Parathyroid adenoma (tissue), 2 donors: ENCODE data around the gene CPNE4.

ENCODE experiments used
- H2AFZ ChIP-seq: fragments of 300-600 bp; sonication (generic); one replicate; pipeline ENCODE4 v1.7.0; 2017; ENCODE audit warnings: antibody characterized with exemption, mild to moderate bottlenecking
- H3K27ac ChIP-seq: fragments of 300-600 bp; sonication (generic); one replicate; pipeline ENCODE4 v1.7.0; 2017
- H3K27me3 ChIP-seq: fragments of 300-600 bp; sonication (generic); one replicate; pipeline ENCODE4 v1.7.0; 2017; ENCODE audit warnings: low read length; ENCODE audit not compliant: control insufficient read depth, insufficient read depth
- H3K36me3 ChIP-seq: fragments of 300-600 bp; sonication (generic); one replicate; pipeline ENCODE4 v1.7.0; 2017; ENCODE audit warnings: low read length; ENCODE audit not compliant: control insufficient read depth, insufficient read depth
- H3K4me1 ChIP-seq: fragments of 300-600 bp; sonication (generic); one replicate; pipeline ENCODE4 v1.7.0; 2017; ENCODE audit warnings: control low read depth
- H3K4me2 ChIP-seq: fragments of 300-600 bp; sonication (generic); one replicate; pipeline ENCODE4 v1.7.0; 2017; ENCODE audit warnings: low read length
- H3K4me3 ChIP-seq: fragments of 300-600 bp; sonication (generic); one replicate; pipeline ENCODE4 v1.7.0; 2017; ENCODE audit warnings: low read depth, low read length
- H3K79me2 ChIP-seq: fragments of 300-600 bp; sonication (generic); one replicate; pipeline ENCODE4 v1.7.0; 2017; ENCODE audit warnings: control low read depth
- H3K9ac ChIP-seq: fragments of 300-600 bp; sonication (generic); one replicate; pipeline ENCODE4 v1.7.0; 2017; ENCODE audit warnings: mild to moderate bottlenecking
- H3K9me3 ChIP-seq: fragments of 300-600 bp; sonication (generic); one replicate; pipeline ENCODE4 v1.7.0; 2017; ENCODE audit warnings: low read length; ENCODE audit not compliant: control insufficient read depth
- TF ChIP-seq, protein P1 (sequence below): fragments of 300-600 bp; sonication (generic); IDR thresholded peaks from one replicate; pipeline ENCODE4 v1.7.0; 2017; ENCODE audit warnings: antibody characterized with exemption, mild to moderate bottlenecking
- donor health status: primary hyperparathyroidism.

CPNE4 gene

DNA sequence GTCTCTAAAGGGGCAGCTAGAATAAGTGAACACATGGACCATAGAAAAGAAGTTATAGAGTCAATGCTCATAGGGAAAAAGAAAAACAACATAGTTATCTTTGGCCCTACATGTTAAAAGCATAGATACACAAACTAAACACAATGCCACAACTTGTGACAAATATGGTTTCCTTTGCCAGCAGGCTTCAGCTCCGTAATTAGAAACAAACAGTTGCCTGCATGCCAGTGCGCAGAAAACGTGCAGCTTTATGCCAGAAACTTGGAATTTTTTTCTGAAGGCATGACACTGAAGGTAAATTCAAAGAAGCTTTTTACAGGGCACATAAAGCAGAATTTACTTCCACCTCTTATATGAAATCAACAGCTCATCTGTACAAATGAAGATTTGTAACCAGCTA lies 2.2 kb upstream of the CPNE4 start:
- Histone ChIP-seq H3K79me2 (no peaks in the 10 kb centered on the region), H3K4me2 (no peak overlapping the region), H2AFZ (no peak overlapping the region), H3K27ac (no peak overlapping the region), H3K36me3 (no peaks in the 10 kb centered on the region), H3K4me3 (no peak overlapping the region), H3K27me3 (no peaks in the 10 kb centered on the region), H3K9me3 (no peaks in the 10 kb centered on the region), H3K9ac (no peak overlapping the region), H3K4me1 (no peaks in the 10 kb centered on the region)
- TF ChIP-seq, protein P1, sequence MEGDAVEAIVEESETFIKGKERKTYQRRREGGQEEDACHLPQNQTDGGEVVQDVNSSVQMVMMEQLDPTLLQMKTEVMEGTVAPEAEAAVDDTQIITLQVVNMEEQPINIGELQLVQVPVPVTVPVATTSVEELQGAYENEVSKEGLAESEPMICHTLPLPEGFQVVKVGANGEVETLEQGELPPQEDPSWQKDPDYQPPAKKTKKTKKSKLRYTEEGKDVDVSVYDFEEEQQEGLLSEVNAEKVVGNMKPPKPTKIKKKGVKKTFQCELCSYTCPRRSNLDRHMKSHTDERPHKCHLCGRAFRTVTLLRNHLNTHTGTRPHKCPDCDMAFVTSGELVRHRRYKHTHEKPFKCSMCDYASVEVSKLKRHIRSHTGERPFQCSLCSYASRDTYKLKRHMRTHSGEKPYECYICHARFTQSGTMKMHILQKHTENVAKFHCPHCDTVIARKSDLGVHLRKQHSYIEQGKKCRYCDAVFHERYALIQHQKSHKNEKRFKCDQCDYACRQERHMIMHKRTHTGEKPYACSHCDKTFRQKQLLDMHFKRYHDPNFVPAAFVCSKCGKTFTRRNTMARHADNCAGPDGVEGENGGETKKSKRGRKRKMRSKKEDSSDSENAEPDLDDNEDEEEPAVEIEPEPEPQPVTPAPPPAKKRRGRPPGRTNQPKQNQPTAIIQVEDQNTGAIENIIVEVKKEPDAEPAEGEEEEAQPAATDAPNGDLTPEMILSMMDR = no peak

DNA sequence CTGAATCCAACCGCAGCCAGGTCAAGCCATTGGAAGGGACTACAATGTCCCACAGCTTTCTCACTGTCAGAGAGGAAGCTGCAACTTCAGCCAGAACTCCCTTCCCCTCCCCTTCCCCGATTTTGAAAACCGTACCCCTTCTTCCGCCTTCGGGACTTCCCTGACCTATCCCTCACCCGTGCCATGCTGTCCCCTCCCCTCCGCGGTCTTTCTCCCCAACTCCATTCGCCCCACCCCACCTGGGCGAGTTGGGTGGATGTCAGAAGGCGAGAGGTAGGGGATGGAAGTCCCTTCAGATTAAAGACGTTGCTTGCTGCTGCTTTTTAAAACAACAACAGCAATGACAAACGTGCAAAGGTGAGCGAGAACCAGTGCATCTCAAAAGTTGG lies 723 bp downstream of the CPNE4 start:
- Histone ChIP-seq H3K36me3 (no peaks in the 10 kb centered on the region), H3K79me2 (no peaks in the 10 kb centered on the region), H2AFZ (peak overlapping the region; percentile 90), H3K9ac (no peak overlapping the region), H3K4me1 (peaks cover 3% of the 10 kb centered on the region), H3K9me3 (no peaks in the 10 kb centered on the region), H3K4me3 (no peak overlapping the region), H3K27ac (peak overlapping the region; percentile 50), H3K4me2 (no peak overlapping the region), H3K27me3 (no peaks in the 10 kb centered on the region)
- TF ChIP-seq, protein P1 = no peak

DNA sequence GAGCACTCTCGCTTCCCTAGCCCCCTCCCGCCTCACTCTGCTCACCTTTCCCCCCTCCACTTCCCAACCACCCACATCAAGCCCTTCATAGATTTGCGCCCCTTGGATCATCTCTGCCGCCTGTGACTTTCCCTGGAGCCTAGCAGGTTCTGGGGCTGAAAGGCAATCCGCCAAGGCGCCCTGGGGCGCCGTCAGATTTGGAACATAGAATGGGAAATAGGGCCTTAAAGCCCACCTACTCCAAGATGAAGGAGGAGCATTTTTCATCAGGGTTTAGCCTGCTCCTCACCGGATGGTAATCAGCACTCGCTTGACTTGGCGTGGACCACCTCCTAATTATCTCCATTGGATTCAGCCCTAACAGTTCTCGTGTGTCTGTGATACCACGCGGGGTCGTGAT lies 1.3 kb downstream of the CPNE4 start:
- H3K27ac ChIP-seq = no peak overlapping the region
- no peaks in the 10 kb centered on the region for H3K36me3 ChIP-seq
- TF ChIP-seq, protein P1 = no peak
- H3K9ac ChIP-seq = no peak overlapping the region
- no peaks in the 10 kb centered on the region for H3K27me3 ChIP-seq
- H3K4me1 ChIP-seq = peaks cover 3% of the 10 kb centered on the region
- no peak overlapping the region for H3K4me2 ChIP-seq
- H3K79me2 ChIP-seq = no peaks in the 10 kb centered on the region
- no peak overlapping the region for H3K4me3 ChIP-seq
- H3K9me3 ChIP-seq = no peaks in the 10 kb centered on the region
- H2AFZ ChIP-seq = peak overlapping the region; percentile 90

DNA sequence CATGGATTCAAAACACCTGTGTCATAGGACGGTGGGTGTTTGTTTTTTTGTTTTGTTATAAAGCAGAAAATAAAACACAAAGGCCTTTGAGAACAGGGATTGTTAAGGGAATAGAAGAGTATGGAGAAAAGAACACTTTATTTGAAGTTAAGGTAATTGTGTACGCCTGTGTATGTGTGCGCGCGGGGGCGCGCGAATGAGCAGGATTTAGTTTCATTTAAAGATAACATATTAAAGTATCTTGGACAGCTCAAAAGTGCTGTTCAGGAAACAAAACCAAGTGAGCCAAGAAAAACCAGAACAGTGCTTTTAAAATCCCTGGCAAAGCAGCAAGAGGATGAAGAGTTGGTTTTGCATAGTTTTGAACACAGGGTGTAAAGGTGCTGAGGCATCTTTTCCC lies 1.9 kb downstream of the CPNE4 start:
- TF ChIP-seq, protein P1 = no peak
- H3K4me2 ChIP-seq = no peak overlapping the region
- no peaks in the 10 kb centered on the region for H3K36me3 ChIP-seq
- H3K27ac ChIP-seq = no peak overlapping the region
- H3K4me3 ChIP-seq = no peak overlapping the region
- H3K9ac ChIP-seq = no peak overlapping the region
- H3K79me2 ChIP-seq = no peaks in the 10 kb centered on the region
- no peaks in the 10 kb centered on the region for H3K9me3 ChIP-seq
- H3K27me3 ChIP-seq = no peaks in the 10 kb centered on the region
- no peak overlapping the region for H2AFZ ChIP-seq
- H3K4me1 ChIP-seq = peaks cover 3% of the 10 kb centered on the region

DNA sequence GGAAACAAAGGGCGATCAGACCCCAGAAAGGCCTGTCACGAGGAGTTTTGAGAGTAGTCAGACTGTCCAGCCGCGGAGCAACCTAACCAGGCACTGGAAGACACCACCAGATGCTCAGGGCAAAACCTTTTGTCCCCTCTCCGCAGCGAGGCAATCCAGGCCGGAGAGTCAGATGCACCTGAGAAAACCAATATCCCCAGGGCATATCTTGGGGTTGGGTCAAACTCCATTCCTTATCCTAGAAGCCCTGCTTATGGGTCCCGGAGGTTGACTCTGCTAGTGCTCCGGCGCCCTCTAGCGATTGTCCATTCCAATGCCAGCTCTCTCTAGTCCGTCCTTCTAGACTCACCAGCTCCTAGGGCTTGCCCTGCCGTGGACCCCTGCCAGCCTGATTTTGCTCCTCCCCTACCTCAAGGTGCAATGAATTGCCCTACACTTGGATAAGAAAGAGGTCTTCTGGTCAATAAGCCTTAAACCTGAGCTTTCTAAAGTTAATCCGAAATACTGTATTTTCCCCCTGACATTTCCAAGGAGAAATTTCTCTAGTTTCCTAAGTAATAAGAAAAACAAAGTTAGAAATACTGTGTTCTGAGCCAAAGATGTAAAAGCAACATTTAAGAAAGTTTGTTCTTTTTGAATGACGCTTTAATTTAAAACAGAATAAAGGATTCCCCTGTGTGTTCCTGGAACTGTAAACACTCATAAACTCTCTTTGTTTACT lies 5.5 kb downstream of the CPNE4 start:
- H3K9me3 ChIP-seq = no peaks in the 10 kb centered on the region
- no peak overlapping the region for H3K9ac ChIP-seq
- no peaks in the 10 kb centered on the region for H3K36me3 ChIP-seq
- peak overlapping the region; percentile 45 for H2AFZ ChIP-seq
- no peak overlapping the region for H3K4me2 ChIP-seq
- H3K4me3 ChIP-seq = no peak overlapping the region
- H3K27ac ChIP-seq = no peak overlapping the region
- H3K4me1 ChIP-seq = peaks cover 3% of the 10 kb centered on the region
- H3K27me3 ChIP-seq = no peaks in the 10 kb centered on the region
- TF ChIP-seq, protein P1 = peak; percentile 89
- H3K79me2 ChIP-seq = no peaks in the 10 kb centered on the region
